B cell (primary cell): Measurements from ENCODE around the gene SLC12A7. TPM values are rescaled to one million over a fixed set of nuclear protein-coding genes. Genes with fewer than 3 reads are reported as not detected.
A peak's percentile ranks its signal among the peaks of the same experiment; 100 is the strongest.

Experiments
- ATAC-seq: fragments of 200-7000 bp; cut with Tn5 transposase; one replicate; pipeline ENCODE4 v1.10.0; 2021; ENCODE audit warnings: low read depth, mild to moderate bottlenecking, moderate number of reproducible peaks, moderate library complexity
- CTCF ChIA-PET: fragments of 350-600 bp; sonication (Branson Sonifier 250); formaldehyde crosslinking; loops from one replicate; lab custom pipeline; 2021; ENCODE audit warnings: antibody characterized with exemption, inconsistent platforms; lab: Charles Lee
- POLR2A ChIA-PET: fragments of 350-600 bp; sonication (Branson Sonifier 250); formaldehyde crosslinking; loops from one replicate; lab custom pipeline; 2021; ENCODE audit warnings: antibody characterized with exemption; lab: Charles Lee
- DNase-seq: peaks from one replicate; pipeline ENCODE4 v3.0.0; 2013
- H2AFZ ChIP-seq: 2 replicates; pipeline ENCODE4 v1.6.1; 2012; ENCODE audit warnings: mild to moderate bottlenecking, low read depth, low read length; ENCODE audit not compliant: insufficient read depth, poor library complexity, severe bottlenecking
- H3K27ac ChIP-seq, 2 donors: 1 replicate in 1 of 2; 2 replicates in 1 of 2; pipeline ENCODE4 v1.5.1; 2012 to 2013; ENCODE audit warnings: low read length in 2 of 2, mild to moderate bottlenecking in 2 of 2, moderate library complexity in 1 of 2
- H3K27me3 ChIP-seq, 4 experiments: fragments of 200-600 bp in 1 of 4; sonication (generic) in 1 of 4; replicated peaks in 1 of 4; 1 replicate in 2 of 4; 2 replicates in 2 of 4; pipeline versions ENCODE4 v1.6.1 to v1.7.0; 2013 to 2016; ENCODE audit warnings: low read length in 3 of 4, mild to moderate bottlenecking in 2 of 4, mixed read lengths in 1 of 4, moderate library complexity in 1 of 4; ENCODE audit not compliant: insufficient read depth in 4 of 4, control insufficient read depth in 3 of 4; ENCODE audit errors: control extremely low read depth in 1 of 4
- H3K36me3 ChIP-seq, 2 experiments: replicated peaks in 1 of 2; 1 replicate in 1 of 2; 2 replicates in 1 of 2; pipeline versions ENCODE4 v1.6.1 to v1.7.1; 2013; ENCODE audit warnings: low read length in 1 of 2; ENCODE audit not compliant: insufficient read depth in 2 of 2, control insufficient read depth in 1 of 2; ENCODE audit errors: control extremely low read depth in 1 of 2, extremely low read depth in 1 of 2
- H3K4me1 ChIP-seq, 2 donors: fragments of 200-600 bp in 1 of 2; sonication (generic) in 1 of 2; 1 replicate in 1 of 2; 2 replicates in 1 of 2; pipeline versions ENCODE4 v1.5.1 to v1.6.1; 2013 to 2017; ENCODE audit warnings: low read length in 2 of 2; ENCODE audit not compliant: control insufficient read depth in 2 of 2, insufficient read depth in 2 of 2
- H3K4me2 ChIP-seq: replicated peaks from 2 replicates; pipeline ENCODE3; 2012; ENCODE audit warnings: mild to moderate bottlenecking, low read depth, low read length; ENCODE audit not compliant: poor library complexity, severe bottlenecking
- H3K4me3 ChIP-seq, 5 experiments: fragments of 200-600 bp in 1 of 5; sonication (generic) in 1 of 5; 1 replicate in 3 of 5; 2 replicates in 2 of 5; pipeline versions ENCODE4 v1.5.1 to v1.7.0; 2011 to 2016; ENCODE audit warnings: low read length in 4 of 5, mild to moderate bottlenecking in 4 of 5, low read depth in 2 of 5, control low read depth in 1 of 5, moderate library complexity in 1 of 5; ENCODE audit not compliant: insufficient read depth in 1 of 5; ENCODE audit errors: control extremely low read depth in 1 of 5, extremely low read depth in 1 of 5
- H3K79me2 ChIP-seq: fragments of 200-600 bp; sonication (generic); one replicate; pipeline ENCODE4 v1.6.0; 2016; ENCODE audit warnings: low read length; ENCODE audit not compliant: control insufficient read depth, insufficient read depth
- H3K9ac ChIP-seq: fragments of 200-600 bp; sonication (generic); 2 replicates; pipeline ENCODE4 v1.6.1; 2017; ENCODE audit warnings: mild to moderate bottlenecking, low read length, moderate library complexity
- H3K9me3 ChIP-seq, 3 donors: one replicate each; pipeline versions ENCODE4 v1.6.1 to v1.7.1; 2013; ENCODE audit warnings: low read length in 2 of 3; ENCODE audit not compliant: control insufficient read depth in 2 of 3, insufficient read depth in 1 of 3; ENCODE audit errors: control extremely low read depth in 1 of 3
- H4K20me1 ChIP-seq: 2 replicates; pipeline ENCODE4 v1.6.0; 2012; ENCODE audit warnings: mild to moderate bottlenecking, low read length; ENCODE audit not compliant: insufficient read depth, control insufficient read depth, poor library complexity, severe bottlenecking
- H3K27ac Mint-ChIP-seq: one replicate; pipeline ENCODE4 v1.8.0; 2021; ENCODE audit warnings: mixed read lengths
- H3K27me3 Mint-ChIP-seq: one replicate; pipeline ENCODE4 v1.8.0; 2021; ENCODE audit warnings: mixed read lengths
- H3K4me1 Mint-ChIP-seq: one replicate; pipeline ENCODE4 v1.8.0; 2021; ENCODE audit warnings: mixed read lengths
- H3K4me3 Mint-ChIP-seq: one replicate; pipeline ENCODE4 v1.8.0; 2021; ENCODE audit warnings: mixed read lengths
- H3K9me3 Mint-ChIP-seq: one replicate; pipeline ENCODE4 v1.8.0; 2022; ENCODE audit warnings: mixed read lengths; ENCODE audit not compliant: insufficient read depth
- CTCF ChIP-seq: fragments of 200-600 bp; IDR thresholded peaks from one replicate; pipeline ENCODE4 v1.8.0; 2022; ENCODE audit warnings: antibody characterized with exemption, mild to moderate bottlenecking
- EZH2 ChIP-seq: IDR thresholded peaks from 2 replicates; pipeline ENCODE4 v1.6.1; 2012; ENCODE audit warnings: borderline replicate concordance, low read depth, mild to moderate bottlenecking, moderate library complexity, low read length; ENCODE audit not compliant: insufficient read depth, poor library complexity, severe bottlenecking
- WGBS: methylation state at CpG from one replicate; pipeline ENCODE4 v1.1.5; 2013; ENCODE audit warnings: missing lambda C conversion rate; ENCODE audit not compliant: insufficient coverage; 5-methylcytosine and 5-hydroxymethylcytosine counted together
- intact Hi-C: fragments of 100-400 bp; cut with micrococcal nuclease; formaldehyde crosslinking; loops from one replicate; pipeline ENCODE4 v1.10.0; 2022
- polyA plus RNA-seq: library from polyadenylated mRNA; depleted of rRNA; stranded (reverse); fragments of >200 nt; gene quantifications from 2 replicates; pipeline ENCODE4 v1.2.3, GENCODE V29; 2012
- total RNA-seq, 2 donors: library from RNA; stranded (reverse); fragments of 120-200 nt in 1 of 2; gene quantifications; 1 replicate in 1 of 2; 2 replicates in 1 of 2; pipeline versions ENCODE4 v1.2.3 to v1.2.4, GENCODE V29; 2013 to 2022

The SLC12A7 gene
- total and polyA plus RNA-seq, 2 donors (not counting 1 experiment from before 2014, with no cell fraction given): 25.5 to 34.4 TPM

- Histone ChIP-seq H3K27ac (peak overlapping the region in 1 of 2 donors; percentile 39), H3K79me2 (peaks cover 35% of the 10 kb centered on the region), H3K4me3 (peak overlapping the region in 1 of 5 experiments; percentile 15), H4K20me1 (peaks cover 29% of the 10 kb centered on the region), H3K27me3 (peaks cover 0 to 11% (median 0%) of the 10 kb centered on the region in 4 experiments), H3K4me1 (peaks cover 43 to 61% of the 10 kb centered on the region in 2 donors), H3K36me3 (no peaks in the 10 kb centered on the region), H3K4me2 (peak overlapping the region; percentile 99), H3K9me3 (no peaks in the 10 kb centered on the region), H2AFZ (no peak overlapping the region), H3K9ac (no peak overlapping the region)
- TF ChIP-seq EZH2 (no peak), CTCF (no peak)
- ChIA-PET CTCF (interaction anchor here (1.1 to 2.7 kb wide), 3 partner anchors 25 to 59 kb away, joined by 3 to 6 read pairs (median 3); no protein-coding TSS in a partner anchor), POLR2A (no interaction called here)
- Mint-ChIP-seq H3K4me1 (peaks cover 60% of the 10 kb centered on the region), H3K9me3 (no peaks in the 10 kb centered on the region), H3K27me3 (no peaks in the 10 kb centered on the region), H3K27ac (peak overlapping the region; percentile 3), H3K4me3 (peak overlapping the region; percentile 89)
- 10% methylated on average over 10 of the region's 11 CpGs for WGBS
- no peak for ATAC-seq
- DNase-seq: no peak
- intact Hi-C loops: no loop called here
Observed at GRCh38 chr5:1108865-1109174, 3.0 kb downstream of the SLC12A7 start.

DNA sequence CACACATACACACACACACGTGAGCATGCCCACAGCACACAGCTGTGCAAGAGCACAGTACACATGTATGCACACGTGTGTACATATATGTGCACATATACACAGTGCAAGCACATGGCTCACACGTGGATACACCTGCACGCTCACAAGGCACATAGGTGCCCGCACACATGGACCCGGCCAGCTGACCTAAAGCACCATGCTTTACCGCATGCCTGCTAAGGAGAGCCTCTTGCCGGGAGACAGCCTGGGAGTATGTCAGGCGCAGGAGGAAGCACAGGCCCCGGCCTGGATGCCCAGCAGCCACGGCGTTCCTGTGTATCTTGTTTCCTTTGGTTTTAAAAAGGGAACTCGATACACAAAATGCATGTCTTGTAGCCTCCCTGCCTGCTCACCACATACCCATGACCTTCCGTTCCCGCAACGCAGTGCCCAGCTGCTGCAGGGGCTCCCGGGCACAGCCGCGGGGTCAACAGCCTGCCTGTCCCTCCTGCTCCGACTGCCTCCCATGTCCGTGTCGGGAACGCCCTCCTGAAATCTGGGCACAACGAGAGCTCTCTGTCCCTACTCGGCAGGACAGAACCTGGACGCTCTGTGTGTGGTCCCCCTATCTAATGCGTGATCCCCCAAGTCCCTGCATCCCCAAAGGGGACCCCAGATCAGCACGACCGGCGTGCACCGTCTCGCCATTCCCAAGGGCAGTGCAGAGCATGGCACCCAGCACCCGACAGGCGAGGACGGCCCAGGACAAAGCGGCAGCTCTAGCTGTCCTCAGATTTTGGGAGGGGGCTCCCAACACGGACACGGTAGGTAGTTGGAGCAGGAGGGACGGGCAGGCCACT, 3.6 kb downstream of the SLC12A7 start:
- H3K4me3 ChIP-seq: no peak overlapping the region

More for the DNA sequence above, 3.6 kb downstream of the SLC12A7 start:
- intact Hi-C loops: no loop called here
- no peak overlapping the region for H2AFZ ChIP-seq
- H3K27ac ChIP-seq: peak overlapping the region; percentile 16 to 79
- ChIA-PET POLR2A (no interaction called here), CTCF (interaction anchor here (0.5 to 2.7 kb wide), 3 partner anchors 25 to 62 kb away, joined by 3 to 6 read pairs (median 3); no protein-coding TSS in a partner anchor)
- H3K4me3 Mint-ChIP-seq: peak overlapping the region; percentile 55
- TF ChIP-seq CTCF (no peak), EZH2 (no peak)
- ATAC-seq (no peak), DNase-seq (no peak)
- H3K27ac Mint-ChIP-seq: peak overlapping the region; percentile 72
- 21% methylated on average over 37 of the region's 39 CpGs for WGBS
- no peaks in the 10 kb centered on the region for H3K9me3 Mint-ChIP-seq
- H3K27me3 ChIP-seq: peaks cover 0 to 9% (median 0%) of the 10 kb centered on the region in 4 experiments
- H3K27me3 Mint-ChIP-seq: peaks cover 4% of the 10 kb centered on the region
- peaks cover 45 to 67% of the 10 kb centered on the region in 2 donors for H3K4me1 ChIP-seq
- H4K20me1 ChIP-seq: peaks cover 29% of the 10 kb centered on the region
- H3K4me1 Mint-ChIP-seq: peaks cover 64% of the 10 kb centered on the region
- peaks cover 40% of the 10 kb centered on the region for H3K79me2 ChIP-seq
- H3K9ac ChIP-seq: no peak overlapping the region
- H3K36me3 ChIP-seq: no peaks in the 10 kb centered on the region
- H3K9me3 ChIP-seq: no peaks in the 10 kb centered on the region
- H3K4me2 ChIP-seq: peak overlapping the region; percentile 99
